ENCODE data around the gene SCARB1. TPM values are rescaled to one million over a fixed set of nuclear protein-coding genes. Genes with fewer than 3 reads are reported as not detected.
A peak's percentile ranks its signal among the peaks of the same experiment; 100 is the strongest.
"Not testable (repeated sequence)": the region's sequence is repeated elsewhere in the genome, so short reads cannot be mapped to it uniquely, and the experiment has no call there.

The SCARB1 gene
- total RNA-seq, 1 donor from 2014 or later, result 12.0 TPM

DNA sequence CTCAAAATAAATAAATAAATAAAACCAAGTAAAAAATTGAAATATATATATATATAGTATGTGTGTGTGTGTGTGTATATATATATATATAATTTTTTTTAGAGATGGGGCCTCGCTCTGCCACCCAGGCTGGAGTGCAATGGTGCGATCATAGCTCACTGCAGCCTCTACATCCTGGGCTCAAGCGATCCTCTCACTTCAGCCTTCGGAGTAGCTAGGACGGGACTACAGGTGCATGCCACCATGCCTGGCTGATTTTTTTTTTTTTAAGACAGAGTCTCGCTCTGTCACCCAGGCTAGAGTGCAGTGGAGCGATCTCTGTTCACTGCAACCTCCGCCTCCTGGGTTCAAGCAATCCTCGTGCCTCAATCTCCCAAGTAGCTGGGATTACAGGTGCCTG is 24.1 kb upstream of the SCARB1 start:
- intact Hi-C loops (cut with micrococcal nuclease); DNase-seq; ATAC-seq: not testable (repeated sequence)

DNA sequence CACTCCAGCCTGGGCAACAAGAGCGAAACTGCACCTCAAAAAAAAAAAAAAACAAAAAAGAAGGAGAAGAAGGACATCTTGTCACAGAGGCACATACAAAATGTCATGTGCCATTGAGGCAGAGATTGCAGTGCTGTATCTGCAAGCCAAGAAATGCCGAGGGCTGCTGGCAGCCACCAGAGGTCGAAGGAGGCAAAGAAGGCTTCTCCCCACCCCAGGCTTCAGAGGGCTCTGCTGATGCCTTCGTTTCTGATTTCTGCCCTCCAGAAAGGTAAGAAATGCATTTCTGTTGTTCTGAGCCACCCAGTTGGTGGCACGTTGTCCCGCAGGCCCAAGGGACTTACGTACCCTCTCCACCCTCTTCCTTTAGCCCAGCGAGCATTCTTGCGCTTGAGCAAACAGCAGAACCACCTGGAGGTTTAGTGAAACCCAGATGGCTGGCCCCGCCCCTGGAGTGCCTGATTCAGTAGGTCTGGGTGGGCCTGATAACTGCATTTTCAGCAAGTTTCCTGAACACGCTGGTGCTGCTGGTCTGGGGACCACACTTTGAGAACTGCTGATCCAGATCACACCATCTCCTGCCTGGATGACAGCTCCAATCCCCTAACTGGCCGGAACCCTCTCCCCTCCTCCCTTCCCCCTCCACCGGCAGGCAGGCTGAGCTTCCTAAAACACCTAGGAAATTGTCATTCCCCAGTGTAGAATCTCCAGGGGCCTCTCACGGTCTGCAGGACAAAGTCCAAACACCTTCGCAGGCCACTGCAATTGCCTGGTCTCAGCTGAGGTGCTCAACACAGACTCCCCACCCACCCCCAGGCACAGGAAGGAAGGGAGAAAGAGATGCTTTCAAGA is 21.1 kb upstream of the SCARB1 start:
- DNase-seq, result no peak
- intact Hi-C loops (cut with micrococcal nuclease), result no loop called here
- ATAC-seq, result peak; percentile 45

DNA sequence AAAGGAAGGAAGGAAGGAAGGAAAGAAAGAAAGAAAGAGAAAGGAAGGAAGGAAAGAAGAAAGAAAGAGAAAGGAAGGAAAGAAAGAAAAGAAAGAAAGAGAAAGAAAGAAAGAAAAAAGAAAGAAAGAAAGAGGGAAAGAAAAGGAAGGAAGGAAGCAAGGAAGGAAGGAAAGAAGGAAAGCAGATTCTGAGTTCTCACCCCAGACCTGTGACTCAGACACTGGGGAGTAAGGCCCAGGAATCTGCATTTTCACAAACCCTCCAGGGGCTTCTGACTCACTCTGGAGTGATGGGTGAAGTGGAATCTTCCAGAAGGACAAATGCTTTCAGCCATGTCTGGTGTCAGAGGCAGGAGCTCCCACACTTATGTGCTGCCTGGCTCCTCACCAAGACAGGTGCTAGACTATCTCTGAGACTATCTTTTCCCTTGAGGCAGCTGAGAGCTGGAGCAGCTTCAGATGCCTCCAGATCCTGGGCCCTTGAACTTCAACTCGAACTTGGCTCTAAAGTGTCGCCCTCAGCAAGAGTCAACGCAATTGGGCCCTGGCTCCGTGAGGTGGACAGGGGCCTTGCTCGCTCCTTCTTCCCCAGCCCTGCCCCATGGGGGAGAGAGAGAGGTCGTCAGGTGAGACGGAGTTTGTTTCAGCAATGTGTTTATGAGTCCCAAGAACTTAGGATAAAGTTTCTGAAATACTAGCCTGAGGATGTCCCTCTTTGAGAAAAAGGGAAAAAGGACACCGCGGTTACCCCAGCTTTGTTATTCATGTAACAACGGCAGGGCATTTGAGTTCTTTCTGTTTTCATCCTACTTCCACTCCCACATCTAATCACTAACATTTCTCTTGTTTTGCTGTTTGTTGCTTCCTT is 19.8 kb upstream of the SCARB1 start:
- ATAC-seq (no peak), DNase-seq (no peak)
- intact Hi-C loops (cut with micrococcal nuclease), result no loop called here

DNA sequence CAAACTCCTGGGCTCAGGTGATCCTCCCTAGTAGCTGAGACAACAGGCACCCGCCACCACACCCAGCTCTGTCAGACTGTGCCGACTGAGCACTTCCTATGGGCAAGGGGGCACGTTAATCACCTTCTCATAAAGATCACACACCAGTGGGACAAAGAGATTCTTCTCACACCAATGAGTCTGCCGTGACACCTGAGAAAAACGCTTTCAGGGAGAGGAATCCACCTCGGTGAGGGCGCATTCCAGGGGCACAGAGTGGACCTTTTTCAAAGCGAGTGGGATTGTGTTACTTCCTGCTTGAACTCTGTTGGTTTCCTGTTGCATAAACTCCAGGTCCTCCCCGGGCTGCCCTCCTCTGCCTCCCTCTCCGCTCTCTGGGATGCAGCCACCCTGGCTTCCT is 17.5 kb upstream of the SCARB1 start:
- DNase-seq (no peak), ATAC-seq (no peak)
- intact Hi-C loops (cut with micrococcal nuclease), result no loop called here

DNA sequence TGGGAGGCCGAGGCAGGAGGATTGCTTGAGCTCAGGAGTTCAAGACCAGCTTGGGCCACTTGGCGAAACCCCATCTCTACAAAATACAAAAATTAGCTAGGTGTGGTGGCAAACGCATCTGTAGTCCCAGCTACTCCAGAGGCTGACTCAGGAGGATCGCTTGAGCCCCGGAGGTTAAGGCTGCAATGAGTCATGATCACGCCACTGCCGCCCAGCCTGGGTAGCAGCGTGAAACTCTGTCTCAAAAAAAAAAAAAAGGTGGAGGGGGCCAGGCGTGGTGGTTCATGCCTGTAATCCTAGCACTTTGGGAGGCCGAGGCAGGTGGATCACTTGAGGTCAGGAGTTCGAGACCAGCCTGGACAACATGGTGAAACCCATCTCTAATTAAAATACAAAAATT is 16.7 kb upstream of the SCARB1 start:
- intact Hi-C loops (cut with micrococcal nuclease); ATAC-seq; DNase-seq: not testable (repeated sequence)

- intact Hi-C loops (cut with micrococcal nuclease), result no loop called here
- ATAC-seq, result no peak
- no peak for DNase-seq
Measured at GRCh38 chr12:124878795-124879516, 15.3 kb upstream of the SCARB1 start.

DNA sequence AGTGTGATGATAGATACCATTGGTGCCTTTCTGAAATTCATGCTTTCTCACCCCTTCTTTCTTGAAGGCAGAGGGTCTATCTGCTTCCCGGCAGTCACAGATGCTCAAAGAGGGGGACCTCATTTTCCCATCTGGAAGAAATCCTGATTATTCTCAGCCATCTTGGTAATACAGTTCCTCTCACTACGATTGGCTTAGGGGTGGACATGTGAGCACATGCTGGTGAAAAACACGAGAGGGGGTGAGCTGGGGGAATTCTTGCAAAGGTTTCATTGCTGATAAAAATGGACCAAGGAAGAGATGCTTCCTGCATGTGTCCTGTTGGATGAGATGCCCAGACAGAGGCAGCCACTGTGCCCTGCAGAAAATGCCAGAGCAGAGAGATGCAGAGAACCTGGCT is 13.8 kb upstream of the SCARB1 start:
- no peak for ATAC-seq
- no peak for DNase-seq
- intact Hi-C loops (cut with micrococcal nuclease), result no loop called here

- intact Hi-C loops (cut with micrococcal nuclease), result no loop called here
- ATAC-seq (no peak), DNase-seq (no peak)
Measured at GRCh38 chr12:124876171-124876570, 12.5 kb upstream of the SCARB1 start.

GRCh38 chr12:124875803-124876132 is 12.1 kb upstream of the SCARB1 start:
- no peak for ATAC-seq
- intact Hi-C loops (cut with micrococcal nuclease), result no loop called here
- DNase-seq, result no peak

GRCh38 chr12:124874988-124875802 is 11.5 kb upstream of the SCARB1 start:
- intact Hi-C loops (cut with micrococcal nuclease), result no loop called here
- ATAC-seq, result no peak

DNA sequence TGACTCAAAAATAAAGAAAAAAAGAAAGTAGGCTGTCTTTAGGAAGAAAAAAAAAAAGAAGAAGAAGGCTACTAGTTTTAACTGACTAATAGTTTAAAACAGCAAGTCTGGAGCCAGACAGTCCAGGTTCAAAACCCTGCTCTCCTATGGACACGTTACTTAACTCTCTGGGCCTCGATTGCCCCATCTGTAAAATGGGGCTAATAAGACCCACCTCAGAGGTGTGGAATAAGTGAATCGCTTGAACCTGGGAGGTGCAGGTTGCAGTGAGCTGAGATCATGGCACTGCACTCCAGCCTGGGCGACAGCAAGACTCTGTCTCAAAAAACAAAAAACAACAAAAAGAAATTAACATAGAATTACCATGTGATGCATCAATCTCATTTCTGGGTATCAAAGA is 10.5 kb upstream of the SCARB1 start:
- intact Hi-C loops (cut with micrococcal nuclease), result no loop called here
- ATAC-seq (no peak), DNase-seq (no peak)

More at GRCh38 chr12:124874988-124875802, 11.5 kb upstream of the SCARB1 start:
- DNase-seq, result no peak

- intact Hi-C loops (cut with micrococcal nuclease), result no loop called here
- no peak for ATAC-seq
- no peak for DNase-seq
Measured at GRCh38 chr12:124872068-124872719, 8.5 kb upstream of the SCARB1 start.

DNA sequence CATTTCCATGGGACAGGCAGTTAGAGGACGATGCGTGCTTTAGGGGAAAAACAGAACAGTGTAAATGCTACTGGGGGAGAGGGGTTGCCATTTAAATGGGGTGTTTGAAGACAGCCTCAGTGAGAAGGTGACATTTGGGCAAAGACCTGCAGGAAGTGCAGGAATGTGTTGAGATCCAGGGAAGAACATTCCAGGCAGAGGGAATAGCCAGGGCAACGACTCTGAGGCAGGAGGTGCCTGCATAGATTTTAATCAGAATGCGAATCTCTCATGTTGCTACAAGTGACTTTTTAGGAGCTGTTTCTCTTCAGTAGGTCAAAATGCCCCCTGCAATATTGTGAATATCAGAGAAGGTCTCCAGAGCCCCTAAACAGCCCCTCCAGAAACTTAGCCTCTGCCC is 7.6 kb upstream of the SCARB1 start:
- intact Hi-C loops (cut with micrococcal nuclease), result no loop called here
- ATAC-seq, result no peak
- no peak for DNase-seq

- ATAC-seq (no peak), DNase-seq (no peak)
- intact Hi-C loops (cut with micrococcal nuclease), result no loop called here
Measured at GRCh38 chr12:124870515-124870914, 6.9 kb upstream of the SCARB1 start.

GRCh38 chr12:124869059-124869665 is 5.5 kb upstream of the SCARB1 start:
- DNase-seq (peak; percentile 47), ATAC-seq (peak; percentile 61)

DNA sequence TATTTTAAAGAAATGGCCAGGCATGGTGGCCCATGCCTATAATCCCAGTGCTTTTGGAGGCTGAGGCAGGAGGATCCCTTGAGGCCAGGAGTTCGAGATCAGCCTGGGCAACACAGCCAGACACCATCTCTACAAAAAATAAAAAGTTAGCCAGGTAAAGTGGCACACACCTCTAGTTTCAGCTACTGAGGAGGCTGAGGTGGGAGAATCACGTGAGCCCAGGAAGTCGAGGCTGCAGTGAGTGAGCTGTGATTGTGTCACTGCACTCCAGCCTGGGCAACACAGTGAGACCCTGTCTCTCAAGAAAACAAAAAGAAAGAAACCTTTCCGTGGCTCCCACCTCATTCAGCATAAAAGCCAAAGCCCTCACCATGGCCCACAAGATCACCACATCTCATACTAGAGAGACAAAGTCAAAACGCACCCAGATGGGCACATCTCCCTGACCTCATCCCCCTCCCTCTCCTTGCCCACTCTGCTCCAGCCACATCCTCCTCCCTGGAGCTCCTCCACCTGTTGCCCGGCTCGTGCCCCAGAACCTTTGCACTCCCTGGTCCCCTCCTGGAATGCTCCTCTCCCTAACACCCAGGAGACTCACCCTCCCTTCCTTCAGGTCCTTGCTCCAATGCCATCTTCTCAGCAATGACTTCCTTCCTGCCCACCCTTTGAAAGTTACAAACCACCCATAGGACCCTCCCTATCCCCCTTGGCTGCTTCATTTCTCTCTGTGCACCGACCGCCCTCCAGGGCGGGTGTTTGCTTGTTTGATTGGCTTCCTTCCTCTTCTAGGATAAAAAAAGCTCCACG is 4.8 kb upstream of the SCARB1 start:
- ATAC-seq, result no peak
- intact Hi-C loops (cut with micrococcal nuclease), result no loop called here

More at GRCh38 chr12:124869059-124869665, 5.5 kb upstream of the SCARB1 start:
- intact Hi-C loops (cut with micrococcal nuclease), result no loop called here

GRCh38 chr12:124867401-124867930 is 3.8 kb upstream of the SCARB1 start:
- no peak for ATAC-seq
- intact Hi-C loops (cut with micrococcal nuclease), result no loop called here
- no peak for DNase-seq

More for the DNA sequence above, 4.8 kb upstream of the SCARB1 start:
- DNase-seq, result no peak

Data from left ventricle myocardium superior (tissue), 1 donor.